ENCODE data around the gene CTDSPL2. TPM values are rescaled to one million over a fixed set of nuclear protein-coding genes. Genes with fewer than 3 reads are reported as not detected.

The CTDSPL2 gene
- total RNA-seq, 1 donor from 2014 or later: 57.9 TPM

DNA sequence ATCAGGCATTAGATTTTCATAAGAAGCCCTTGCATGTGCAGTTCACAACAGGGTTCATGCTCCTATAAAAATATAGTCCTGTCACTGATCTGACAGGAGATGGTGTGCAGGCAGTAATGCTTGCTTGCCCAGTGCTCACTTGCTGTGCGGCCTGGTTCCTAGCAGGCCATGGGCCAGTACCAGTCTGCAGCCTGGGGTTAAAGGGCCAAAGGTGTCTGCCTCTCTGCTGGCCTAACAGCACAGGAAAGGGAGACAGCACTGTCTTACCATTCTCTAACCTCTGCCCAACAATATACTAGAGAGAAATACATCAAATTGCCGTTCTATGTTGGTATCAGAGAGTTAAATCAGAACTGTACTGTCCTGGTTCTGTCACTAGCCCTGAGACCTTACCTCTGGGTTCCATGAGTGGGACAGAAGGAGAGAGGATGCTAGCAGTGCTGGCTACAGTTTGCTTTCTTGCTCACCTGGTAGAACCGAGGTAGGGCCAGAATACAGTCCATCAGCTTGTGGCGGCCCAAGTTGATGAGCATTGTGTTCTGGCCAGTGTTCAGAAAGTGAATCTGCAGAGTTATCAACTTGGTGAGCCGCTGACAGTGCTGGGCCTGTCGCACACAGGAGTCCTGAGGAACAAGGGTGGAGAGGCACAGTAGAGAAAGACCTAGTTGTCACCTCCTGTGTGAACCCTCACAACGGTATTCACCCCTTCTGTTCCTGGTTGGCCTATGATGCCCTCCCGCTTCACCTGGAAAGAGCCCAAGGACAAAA lies 138.1 kb downstream of the CTDSPL2 start:
- no peak for DNase-seq (ENCODE audit: extremely low spot score, unreplicated experiment)
- H3K27ac Mint-ChIP-seq: no peak overlapping the region
- no peaks in the 10 kb centered on the region for H3K4me1 Mint-ChIP-seq (ENCODE audit: unreplicated experiment)
- H3K4me3 Mint-ChIP-seq: no peak overlapping the region
- no peaks in the 10 kb centered on the region for H3K27me3 Mint-ChIP-seq
- H3K9me3 Mint-ChIP-seq: peaks cover 4% of the 10 kb centered on the region
- peaks cover 47% of the 10 kb centered on the region for H3K36me3 Mint-ChIP-seq
- TF ChIP-seq, protein P1, sequence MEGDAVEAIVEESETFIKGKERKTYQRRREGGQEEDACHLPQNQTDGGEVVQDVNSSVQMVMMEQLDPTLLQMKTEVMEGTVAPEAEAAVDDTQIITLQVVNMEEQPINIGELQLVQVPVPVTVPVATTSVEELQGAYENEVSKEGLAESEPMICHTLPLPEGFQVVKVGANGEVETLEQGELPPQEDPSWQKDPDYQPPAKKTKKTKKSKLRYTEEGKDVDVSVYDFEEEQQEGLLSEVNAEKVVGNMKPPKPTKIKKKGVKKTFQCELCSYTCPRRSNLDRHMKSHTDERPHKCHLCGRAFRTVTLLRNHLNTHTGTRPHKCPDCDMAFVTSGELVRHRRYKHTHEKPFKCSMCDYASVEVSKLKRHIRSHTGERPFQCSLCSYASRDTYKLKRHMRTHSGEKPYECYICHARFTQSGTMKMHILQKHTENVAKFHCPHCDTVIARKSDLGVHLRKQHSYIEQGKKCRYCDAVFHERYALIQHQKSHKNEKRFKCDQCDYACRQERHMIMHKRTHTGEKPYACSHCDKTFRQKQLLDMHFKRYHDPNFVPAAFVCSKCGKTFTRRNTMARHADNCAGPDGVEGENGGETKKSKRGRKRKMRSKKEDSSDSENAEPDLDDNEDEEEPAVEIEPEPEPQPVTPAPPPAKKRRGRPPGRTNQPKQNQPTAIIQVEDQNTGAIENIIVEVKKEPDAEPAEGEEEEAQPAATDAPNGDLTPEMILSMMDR (conservative IDR thresholded peaks at IDR 0.05): no peak

DNA sequence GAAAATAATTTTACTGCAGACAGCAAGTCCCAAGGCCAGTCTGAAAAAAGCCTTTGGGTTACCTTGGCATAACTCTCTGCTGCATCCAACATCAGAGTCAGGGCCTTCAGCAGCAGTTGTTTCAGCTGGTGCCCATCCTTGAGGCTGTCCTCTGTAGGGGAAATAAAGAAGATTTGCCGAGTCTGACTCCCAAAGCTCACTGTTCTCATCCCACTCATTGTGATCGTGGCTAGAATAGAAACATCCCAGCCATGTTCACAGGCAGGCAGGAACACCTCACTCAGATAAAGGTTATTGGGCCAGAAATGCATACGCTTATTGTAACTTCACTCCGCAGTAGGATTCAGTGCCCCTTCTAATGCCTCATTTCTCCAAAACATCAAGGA lies 138.7 kb downstream of the CTDSPL2 start:
- DNase-seq (ENCODE audit: extremely low spot score, unreplicated experiment): no peak
- Mint-ChIP-seq H3K27ac (no peak overlapping the region), H3K4me3 (no peak overlapping the region), H3K27me3 (no peaks in the 10 kb centered on the region), H3K9me3 (peaks cover 4% of the 10 kb centered on the region), H3K4me1 (ENCODE audit: unreplicated experiment) (no peaks in the 10 kb centered on the region), H3K36me3 (peaks cover 42% of the 10 kb centered on the region)
- TF ChIP-seq, protein P1 (conservative IDR thresholded peaks at IDR 0.05): no peak

DNA sequence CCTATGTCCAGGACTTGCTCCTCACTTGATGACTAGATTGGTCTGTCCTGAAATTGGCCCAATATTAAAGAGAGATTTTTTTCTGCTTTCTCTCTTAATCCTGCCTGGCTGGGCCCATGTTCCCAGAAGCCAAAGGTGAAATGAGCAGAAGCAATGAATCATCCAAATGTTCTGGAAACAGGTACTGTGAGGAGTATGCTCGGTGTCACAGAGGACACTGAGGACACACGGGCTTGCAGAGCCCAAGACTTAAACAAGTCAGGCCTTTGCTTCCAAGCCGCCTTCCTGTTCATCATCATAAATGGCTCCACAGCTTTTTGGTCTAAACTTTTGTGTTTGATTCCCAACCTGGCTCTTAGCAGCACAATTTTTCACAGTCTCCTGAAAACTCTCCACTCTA lies 140.9 kb downstream of the CTDSPL2 start:
- TF ChIP-seq, protein P1 (conservative IDR thresholded peaks at IDR 0.05): no peak
- H3K4me3 Mint-ChIP-seq: no peak overlapping the region
- H3K27me3 Mint-ChIP-seq: no peaks in the 10 kb centered on the region
- H3K27ac Mint-ChIP-seq: no peak overlapping the region
- no peaks in the 10 kb centered on the region for H3K4me1 Mint-ChIP-seq (ENCODE audit: unreplicated experiment)
- peaks cover 41% of the 10 kb centered on the region for H3K36me3 Mint-ChIP-seq
- H3K9me3 Mint-ChIP-seq: peaks cover 4% of the 10 kb centered on the region
- DNase-seq (ENCODE audit: extremely low spot score, unreplicated experiment): no peak

DNA sequence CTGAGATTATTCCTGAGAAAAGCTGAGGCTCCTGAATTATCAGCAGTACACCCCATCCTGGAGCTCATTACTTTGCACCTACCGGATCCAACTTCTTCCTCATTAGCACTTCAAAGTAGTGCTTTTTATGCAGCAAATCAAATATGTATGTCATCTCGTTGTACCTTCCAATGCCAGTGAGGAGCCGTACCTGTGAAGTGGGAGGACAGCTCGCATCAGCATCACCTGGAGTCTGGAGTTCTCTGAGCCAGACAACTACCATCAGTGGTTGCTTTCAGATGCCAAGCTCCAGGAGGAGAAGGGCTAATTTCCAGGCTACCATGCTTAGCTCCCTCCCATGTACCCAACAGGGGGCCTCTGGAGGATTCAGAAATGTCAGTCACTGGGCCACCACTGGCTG lies 141.9 kb downstream of the CTDSPL2 start:
- Mint-ChIP-seq H3K4me3 (no peak overlapping the region), H3K36me3 (peaks cover 34% of the 10 kb centered on the region), H3K27ac (no peak overlapping the region), H3K4me1 (ENCODE audit: unreplicated experiment) (no peaks in the 10 kb centered on the region), H3K9me3 (peaks cover 3% of the 10 kb centered on the region), H3K27me3 (no peaks in the 10 kb centered on the region)
- TF ChIP-seq, protein P1 (conservative IDR thresholded peaks at IDR 0.05): no peak
- no peak for DNase-seq (ENCODE audit: extremely low spot score, unreplicated experiment)

DNA sequence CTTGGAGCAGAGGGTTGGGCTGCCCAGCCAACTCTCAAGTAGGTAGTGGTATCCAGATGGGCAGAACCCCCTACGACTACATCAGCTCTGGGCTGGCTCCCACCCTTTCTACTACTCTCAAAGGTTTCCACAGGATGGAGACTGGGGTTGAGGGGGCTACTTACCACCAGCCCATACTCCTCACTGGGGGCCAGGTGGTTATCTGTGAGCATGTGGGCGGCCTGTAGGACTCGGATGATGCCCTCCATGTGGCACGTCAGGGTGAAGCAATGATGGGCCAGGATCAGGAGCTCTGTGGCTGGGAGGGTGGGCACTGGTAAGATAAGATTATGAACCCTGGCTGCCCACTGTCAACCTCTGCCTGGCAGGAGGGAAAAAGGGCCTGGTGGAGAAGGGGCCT lies 142.9 kb downstream of the CTDSPL2 start:
- Mint-ChIP-seq H3K9me3 (no peaks in the 10 kb centered on the region), H3K4me3 (no peak overlapping the region), H3K4me1 (ENCODE audit: unreplicated experiment) (no peaks in the 10 kb centered on the region), H3K36me3 (peaks cover 32% of the 10 kb centered on the region), H3K27ac (no peak overlapping the region), H3K27me3 (no peaks in the 10 kb centered on the region)
- TF ChIP-seq, protein P1 (conservative IDR thresholded peaks at IDR 0.05): no peak
- no peak for DNase-seq (ENCODE audit: extremely low spot score, unreplicated experiment)
